Endothelial cell of umbilical vein (primary cell): ENCODE data around the gene MAMDC4. TPM values are rescaled to one million over a fixed set of nuclear protein-coding genes. Genes with fewer than 3 reads are reported as not detected.

Experiments used
- BruUV-seq: library from RNA; stranded (reverse); fragments of 400-500 nt; replicated peaks from 2 replicates; lab custom pipeline; 2021; lab: Mats Ljungman, UMichigan
- CTCF ChIA-PET: fragments of 300-600, 350-600 bp; sonication (Branson Sonifier 250); formaldehyde crosslinking; loops from one replicate; lab custom pipeline; 2021; ENCODE audit warnings: antibody characterized with exemption, inconsistent platforms; lab: Charles Lee
- POLR2A ChIA-PET: fragments of 300-600, 350-600 bp; sonication (Branson Sonifier 250); formaldehyde crosslinking; loops from one replicate; lab custom pipeline; 2021; ENCODE audit warnings: antibody characterized with exemption, inconsistent platforms; lab: Charles Lee
- DNase-seq: peaks from one replicate; pipeline ENCODE4 v3.0.0-alpha.2; 2011; ENCODE audit warnings: low read depth, low spot score
- FAIRE-seq: peaks from 2 replicates; lab custom pipeline; 2011; peaks lifted over from hg19 to GRCh38; lab: Jason Lieb, UNC
- H2AFZ ChIP-seq: 2 replicates; pipeline ENCODE4 v1.6.0; 2012; ENCODE audit warnings: low read depth, low read length, control low read depth, inconsistent platforms
- H3K27ac ChIP-seq: 2 replicates; pipeline ENCODE4 v1.5.1; 2011; ENCODE audit warnings: low read depth, mild to moderate bottlenecking, control low read depth, low read length, moderate library complexity; ENCODE audit not compliant: insufficient read depth
- H3K27me3 ChIP-seq, 2 experiments: 2 replicates each; pipeline versions ENCODE4 v1.6.0 to v1.6.1; 2011; ENCODE audit warnings: low read length in 2 of 2, mixed read lengths in 1 of 2; ENCODE audit not compliant: control insufficient read depth in 2 of 2, insufficient read depth in 2 of 2
- H3K36me3 ChIP-seq, 2 experiments: 2 replicates in 1 of 2; 3 replicates in 1 of 2; pipeline ENCODE4 v1.5.1; 2011; ENCODE audit warnings: low read length in 2 of 2, mild to moderate bottlenecking in 1 of 2, moderate library complexity in 1 of 2; ENCODE audit not compliant: control insufficient read depth in 2 of 2, insufficient read depth in 2 of 2; ENCODE audit errors: extremely low read depth in 1 of 2
- H3K4me1 ChIP-seq: 3 replicates; pipeline ENCODE4 v1.5.1; 2011; ENCODE audit warnings: mild to moderate bottlenecking, low read length; ENCODE audit not compliant: control insufficient read depth, insufficient read depth; ENCODE audit errors: extremely low read depth
- H3K4me2 ChIP-seq: 2 replicates; pipeline ENCODE4 v1.6.1; 2011; ENCODE audit warnings: low read length, control low read depth, mixed read lengths; ENCODE audit not compliant: insufficient read depth
- H3K4me3 ChIP-seq, 3 experiments: fragments of 200-600 bp in 1 of 3; sonication (generic), shearing (Covaris generic) in 1 of 3; replicated peaks in 1 of 3; 2 replicates each; pipeline ENCODE4 v1.5.1; 2011 to 2016; ENCODE audit warnings: control low read depth in 3 of 3, low read length in 3 of 3, mild to moderate bottlenecking in 2 of 3, inconsistent platforms in 1 of 3, low read depth in 1 of 3, moderate library complexity in 1 of 3; ENCODE audit not compliant: insufficient read depth in 1 of 3
- H3K79me2 ChIP-seq: 2 replicates; pipeline ENCODE4 v1.6.0; 2012; ENCODE audit warnings: low read length, inconsistent platforms; ENCODE audit not compliant: control insufficient read depth, insufficient read depth
- H3K9ac ChIP-seq: replicated peaks from 2 replicates; pipeline ENCODE3; 2011; ENCODE audit warnings: low read length, control low read depth; ENCODE audit not compliant: insufficient read depth; ENCODE audit errors: extremely low read depth
- H3K9me1 ChIP-seq: replicated peaks from 3 replicates; pipeline ENCODE4 v1.6.0; 2011; ENCODE audit warnings: mild to moderate bottlenecking, low read length; ENCODE audit not compliant: control insufficient read depth, insufficient read depth; ENCODE audit errors: extremely low read depth
- H3K9me3 ChIP-seq: replicated peaks from 2 replicates; pipeline ENCODE4 v1.5.1; 2012; ENCODE audit warnings: low read length, inconsistent platforms; ENCODE audit not compliant: control insufficient read depth, insufficient read depth
- H4K20me1 ChIP-seq: replicated peaks from 2 replicates; pipeline ENCODE3; 2011; ENCODE audit warnings: mild to moderate bottlenecking, low read length; ENCODE audit not compliant: control insufficient read depth, insufficient read depth; ENCODE audit errors: extremely low read depth
- CTCF ChIP-seq, 2 donors: IDR thresholded peaks; 1 replicate in 1 of 2; 2 replicates in 1 of 2; pipeline ENCODE4 v1.5.1; 2011; ENCODE audit warnings: low read length in 2 of 2, mild to moderate bottlenecking in 2 of 2, moderate library complexity in 2 of 2, control low read depth in 1 of 2, inconsistent platforms in 1 of 2, low read depth in 1 of 2; ENCODE audit not compliant: insufficient read depth in 1 of 2; ENCODE audit errors: extremely low read depth in 1 of 2
- EZH2 ChIP-seq: IDR thresholded peaks from 2 replicates; pipeline ENCODE4 v1.6.1; 2012; ENCODE audit warnings: borderline replicate concordance, low read depth, mild to moderate bottlenecking, moderate library complexity, low read length, inconsistent platforms; ENCODE audit not compliant: severe bottlenecking
- FOS ChIP-seq: IDR thresholded peaks from 2 replicates; pipeline ENCODE4 v1.6.1; 2011; ENCODE audit warnings: mild to moderate bottlenecking, low read length, moderate library complexity, borderline replicate concordance; ENCODE audit not compliant: insufficient read depth
- GATA2 ChIP-seq: IDR thresholded peaks from 2 replicates; pipeline ENCODE4 v1.7.0; 2011; ENCODE audit warnings: low read depth, mild to moderate bottlenecking, moderate library complexity, mixed read lengths, low read length; ENCODE audit not compliant: insufficient read length, insufficient read depth
- MYC ChIP-seq: IDR thresholded peaks from one replicate; pipeline ENCODE4 v1.6.1; 2011; ENCODE audit warnings: mild to moderate bottlenecking, low read depth, low read length
- POLR2A ChIP-seq: IDR thresholded peaks from 2 replicates; pipeline ENCODE4 v1.6.1; 2012; ENCODE audit warnings: low read depth, mild to moderate bottlenecking, control low read depth, low read length
- POLR2AphosphoS5 ChIP-seq: IDR thresholded peaks from 2 replicates; pipeline ENCODE4 v1.6.1; 2012; ENCODE audit warnings: low read depth, mild to moderate bottlenecking, control low read depth, low read length, moderate library complexity; ENCODE audit not compliant: insufficient read depth
- dilution Hi-C: fragments of 300-500 bp; cut with MboI; formaldehyde crosslinking; loops from one replicate; pipeline ENCODE4 v1.15.0; 2019; ENCODE audit warnings: low sequenced_read_pairs; ENCODE audit not compliant: extremely low pct_ligation_motif_present
- intact Hi-C: fragments of 100-400 bp; cut with micrococcal nuclease; formaldehyde crosslinking; loops from one replicate; pipeline ENCODE4 v1.10.0; 2022
- polyA plus RNA-seq, 4 experiments: library from polyadenylated mRNA; depleted of rRNA in 3 of 4; stranded (reverse) in 3 of 4; unstranded in 1 of 4; fragments of >200 nt; gene quantifications; 2 replicates each; pipeline versions ENCODE4 v1.2.1 to v1.2.3, GENCODE V29; 2011 to 2012; ENCODE audit warnings: missing spikeins in 1 of 4
- total RNA-seq: library from RNA; stranded (reverse); gene quantifications from 2 replicates; pipeline ENCODE4 v1.2.3, GENCODE V29; 2021
- TF ChIP-seq, protein P1 (sequence below): IDR thresholded peaks from 2 replicates; pipeline ENCODE4 v1.6.1; 2011; ENCODE audit not compliant: insufficient read depth, insufficient read length

The MAMDC4 gene
- total and polyA plus RNA-seq, 2 donors (not counting 3 experiments of a cell fraction or from before 2014, with no cell fraction given): 3.6 to 7.2 TPM

DNA sequence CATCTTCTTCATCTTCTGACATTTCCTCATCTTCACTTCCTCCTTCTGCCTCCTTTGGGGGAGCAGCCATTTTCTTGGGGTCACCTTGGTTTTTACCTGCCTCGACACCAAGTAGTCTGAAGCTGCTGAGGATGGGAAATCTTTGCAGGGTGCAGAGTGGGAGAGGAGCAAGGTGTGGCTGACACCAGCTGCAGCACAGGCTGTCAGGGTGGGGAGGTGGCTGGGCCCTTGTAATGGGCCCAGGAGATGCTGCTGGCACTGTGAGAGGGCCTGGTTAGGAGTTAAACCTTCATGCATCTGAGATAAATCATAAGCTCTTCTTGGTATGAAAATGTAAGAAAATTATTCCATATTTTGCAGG lies 36.7 kb upstream of the MAMDC4 start:
- CTCF ChIA-PET: interaction anchor here (1.4 to 1.8 kb wide), 2 partner anchors 27 to 214 kb away, joined by 6 to 7 read pairs; partner anchors contain the start of gene AJM1
- dilution Hi-C loops (loop anchor here (25.0 kb wide), 1 partner anchor 122 kb away; the partner anchor contains the start of genes C8G and FBXW5), intact Hi-C loops (no loop called here)
- Histone ChIP-seq H3K4me2 (no peak overlapping the region), H4K20me1 (peaks cover 2% of the 10 kb centered on the region), H3K79me2 (peaks cover 29% of the 10 kb centered on the region), H2AFZ (no peak overlapping the region), H3K9me1 (no peaks in the 10 kb centered on the region), H3K4me3 (no peak overlapping the region), H3K27ac (no peak overlapping the region), H3K36me3 (peaks cover 6 to 10% of the 10 kb centered on the region in 2 experiments), H3K4me1 (no peaks in the 10 kb centered on the region), H3K9ac (no peak overlapping the region), H3K9me3 (no peaks in the 10 kb centered on the region), H3K27me3 (no peaks in the 10 kb centered on the region)
- no TSS peak for BruUV-seq
- DNase-seq (no peak), FAIRE-seq (no peak)
- POLR2A ChIA-PET: no interaction called here
- TF ChIP-seq CTCF (IDR thresholded peaks at IDR 0.05; ENCODE audit: extremely low read depth in 1 of 2, insufficient read depth in 1 of 2, low read depth in 1 of 2, low read length in 2 of 2): no peak
- TF ChIP-seq FOS: no peak
- TF ChIP-seq GATA2: no peak
- TF ChIP-seq, protein P1, sequence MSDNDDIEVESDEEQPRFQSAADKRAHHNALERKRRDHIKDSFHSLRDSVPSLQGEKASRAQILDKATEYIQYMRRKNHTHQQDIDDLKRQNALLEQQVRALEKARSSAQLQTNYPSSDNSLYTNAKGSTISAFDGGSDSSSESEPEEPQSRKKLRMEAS: no peak
- no peak for TF ChIP-seq EZH2
- TF ChIP-seq POLR2AphosphoS5: no peak
- no peak for TF ChIP-seq MYC
- TF ChIP-seq POLR2A: no peak
